ENCODE results near the gene AKT2. TPM values are rescaled to one million over a fixed set of nuclear protein-coding genes. Genes with fewer than 3 reads are reported as not detected.

The AKT2 gene
- total and polyA plus RNA-seq, 5 donors: 94.9 to 131 (median 124) TPM

DNA sequence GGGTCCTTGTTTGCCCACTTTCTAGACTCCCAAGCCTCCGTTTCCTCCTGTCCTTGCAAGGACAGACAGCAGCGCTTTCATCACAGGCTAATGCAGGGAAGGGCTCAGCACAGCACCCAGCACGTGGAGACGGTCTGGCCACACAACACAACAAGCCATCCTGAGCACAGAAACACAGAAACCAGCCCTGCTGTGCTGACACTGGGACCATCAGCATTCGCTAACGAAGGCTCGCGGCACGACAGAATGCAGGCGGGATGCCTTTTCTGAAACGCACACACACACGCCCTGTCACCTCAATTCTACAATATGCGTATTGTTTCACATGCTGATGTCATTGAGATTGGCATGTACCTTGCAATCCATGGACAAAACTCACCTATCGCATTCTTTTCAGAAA lies 12.9 kb downstream of the AKT2 start:
- Histone ChIP-seq H3K4me3 (ENCODE audit: low read length) (no peak overlapping the region), H3K4me1 (ENCODE audit: control insufficient read depth, insufficient read depth, low read length) (peaks cover 10% of the 10 kb centered on the region), H3K27ac (ENCODE audit: low read length) (no peak overlapping the region), H3K27me3 (ENCODE audit: control insufficient read depth, insufficient read depth) (no peaks in the 10 kb centered on the region), H3K9me3 (ENCODE audit: control insufficient read depth, low read length) (no peaks in the 10 kb centered on the region)
- ATAC-seq (no peak), DNase-seq (peak in 1 of 3 donors; percentile 33)
- 88% methylated on average over 14 of the region's 14 CpGs for WGBS
- intact Hi-C loops (cut with DNase I): no loop called here

GRCh38 chr19:40271706-40272105 lies 13.4 kb downstream of the AKT2 start:
- no peak for DNase-seq
- H3K4me3 ChIP-seq (ENCODE audit: low read length): no peak overlapping the region
- H3K9me3 ChIP-seq (ENCODE audit: control insufficient read depth, low read length): no peaks in the 10 kb centered on the region
- 83% methylated on average over 4 of the region's 4 CpGs for WGBS
- H3K27ac ChIP-seq (ENCODE audit: low read length): no peak overlapping the region
- H3K27me3 ChIP-seq (ENCODE audit: control insufficient read depth, insufficient read depth): no peaks in the 10 kb centered on the region
- no peak for ATAC-seq
- peaks cover 14% of the 10 kb centered on the region for H3K4me1 ChIP-seq (ENCODE audit: control insufficient read depth, insufficient read depth, low read length)
- intact Hi-C loops (cut with DNase I): no loop called here

GRCh38 chr19:40270362-40271089 lies 14.6 kb downstream of the AKT2 start:
- Histone ChIP-seq H3K4me1 (ENCODE audit: control insufficient read depth, insufficient read depth, low read length) (peaks cover 24% of the 10 kb centered on the region), H3K27ac (ENCODE audit: low read length) (no peak overlapping the region), H3K9me3 (ENCODE audit: control insufficient read depth, low read length) (no peaks in the 10 kb centered on the region), H3K27me3 (ENCODE audit: control insufficient read depth, insufficient read depth) (no peaks in the 10 kb centered on the region), H3K4me3 (ENCODE audit: low read length) (no peak overlapping the region)
- ATAC-seq (no peak), DNase-seq (peak in 1 of 3 donors; percentile 60)
- 65% methylated on average over 12 of the region's 12 CpGs for WGBS
- intact Hi-C loops (cut with DNase I): no loop called here

DNA sequence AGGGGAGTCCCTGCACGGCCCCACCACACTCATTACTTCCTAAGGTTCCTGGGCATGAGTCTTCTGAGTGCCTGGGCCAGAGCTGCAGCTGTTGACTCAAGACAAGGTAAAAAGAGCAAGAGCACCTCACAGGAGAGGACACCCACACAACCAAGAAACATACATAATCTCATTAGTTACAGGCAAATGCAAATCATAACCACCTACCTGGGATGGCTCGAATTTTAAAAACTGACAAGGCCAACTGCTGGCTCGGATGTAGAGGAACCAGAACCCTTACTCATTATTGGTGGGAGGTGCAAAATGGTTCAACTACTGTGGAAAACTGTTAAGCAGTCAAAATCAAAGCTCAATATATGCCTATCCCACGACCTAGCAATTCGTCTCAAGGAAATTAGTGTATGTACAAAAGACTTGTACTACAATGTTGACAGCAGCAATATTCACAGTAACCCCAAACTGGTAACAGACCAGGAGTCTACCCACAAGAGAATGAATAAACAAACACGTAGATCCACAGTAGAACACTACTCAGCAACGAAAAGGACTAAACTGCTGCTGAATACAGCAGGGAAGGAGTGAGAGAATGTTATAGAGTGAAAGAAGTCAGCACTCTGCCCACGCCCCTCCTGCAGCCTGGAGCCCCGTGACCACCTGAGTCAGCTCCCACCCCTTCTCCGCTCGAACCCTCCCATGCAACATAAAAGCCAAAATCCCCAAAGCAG lies 15.8 kb downstream of the AKT2 start:
- intact Hi-C loops (cut with DNase I): no loop called here
- ATAC-seq: no peak

DNA sequence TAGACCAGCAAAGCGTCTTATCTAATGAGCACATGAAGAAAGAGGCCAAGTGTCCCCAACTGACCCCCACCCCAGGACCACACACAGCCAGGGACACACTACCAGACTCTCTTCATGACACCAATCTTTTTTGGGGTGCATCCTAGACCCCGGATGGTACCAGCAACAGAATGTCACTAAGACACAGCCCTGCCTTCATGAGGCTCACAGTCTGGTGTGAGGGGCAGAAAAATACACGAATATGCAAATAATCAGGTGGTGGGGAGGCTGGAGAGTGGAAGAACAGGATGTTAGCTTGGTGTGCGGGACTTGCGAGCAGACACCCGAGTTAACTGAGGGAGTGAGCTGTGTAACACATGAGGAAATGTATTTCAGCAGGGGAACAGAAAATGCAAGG lies 17.5 kb downstream of the AKT2 start:
- no peak for DNase-seq
- intact Hi-C loops (cut with DNase I): no loop called here
- Histone ChIP-seq H3K4me1 (ENCODE audit: control insufficient read depth, insufficient read depth, low read length) (peaks cover 17% of the 10 kb centered on the region), H3K27me3 (ENCODE audit: control insufficient read depth, insufficient read depth) (no peaks in the 10 kb centered on the region), H3K27ac (ENCODE audit: low read length) (no peak overlapping the region), H3K9me3 (ENCODE audit: control insufficient read depth, low read length) (no peaks in the 10 kb centered on the region), H3K4me3 (ENCODE audit: low read length) (no peak overlapping the region)
- no peak for ATAC-seq
- WGBS: 79% methylated on average over 6 of the region's 6 CpGs

More for the DNA sequence above, 15.8 kb downstream of the AKT2 start:
- Histone ChIP-seq H3K27ac (ENCODE audit: low read length) (no peak overlapping the region), H3K27me3 (ENCODE audit: control insufficient read depth, insufficient read depth) (no peaks in the 10 kb centered on the region), H3K4me1 (ENCODE audit: control insufficient read depth, insufficient read depth, low read length) (peaks cover 18% of the 10 kb centered on the region), H3K9me3 (ENCODE audit: control insufficient read depth, low read length) (no peaks in the 10 kb centered on the region), H3K4me3 (ENCODE audit: low read length) (no peak overlapping the region)
- no peak for DNase-seq
- 92% methylated on average over 11 of the region's 11 CpGs for WGBS

DNA sequence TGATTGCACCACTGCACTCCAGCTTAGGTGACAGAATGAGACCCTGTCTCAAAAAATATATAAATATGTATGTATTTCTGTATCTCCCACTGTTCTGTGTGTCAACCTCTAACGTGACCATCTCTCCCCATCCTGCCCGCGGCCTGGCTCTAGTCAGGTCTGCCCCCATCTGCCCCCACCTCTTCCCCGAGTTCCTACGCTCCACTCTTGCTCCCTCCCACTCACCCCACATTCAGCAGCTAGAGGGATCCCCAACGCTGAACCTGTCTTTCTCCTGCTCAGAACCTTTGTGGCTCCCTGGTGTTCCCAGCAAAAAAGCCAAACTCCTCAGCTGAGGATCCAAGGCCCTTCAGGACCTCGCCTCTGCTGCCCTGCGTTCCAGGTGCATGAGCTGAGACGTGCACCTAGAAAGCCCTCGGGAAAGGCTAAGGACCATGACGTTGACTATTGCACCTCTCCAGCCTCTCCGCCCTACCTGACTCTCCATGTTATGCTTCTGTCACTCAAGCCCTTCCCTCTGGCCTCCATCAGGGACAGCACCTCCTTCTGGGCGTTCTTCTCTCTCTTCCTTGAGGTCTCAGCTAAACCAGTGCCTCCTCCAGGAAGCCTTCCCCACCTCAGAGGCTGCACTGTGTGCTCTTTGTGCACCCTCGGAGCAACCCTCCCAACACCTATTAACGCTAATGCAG lies 18.1 kb downstream of the AKT2 start:
- intact Hi-C loops (cut with DNase I): no loop called here
- ATAC-seq: no peak
- Histone ChIP-seq H3K4me1 (ENCODE audit: control insufficient read depth, insufficient read depth, low read length) (peaks cover 17% of the 10 kb centered on the region), H3K9me3 (ENCODE audit: control insufficient read depth, low read length) (no peaks in the 10 kb centered on the region), H3K4me3 (ENCODE audit: low read length) (no peak overlapping the region), H3K27me3 (ENCODE audit: control insufficient read depth, insufficient read depth) (no peaks in the 10 kb centered on the region), H3K27ac (ENCODE audit: low read length) (no peak overlapping the region)
- 82% methylated on average over 15 of the region's 15 CpGs for WGBS
- DNase-seq: peak in 2 of 3 donors; percentile 4 to 35

DNA sequence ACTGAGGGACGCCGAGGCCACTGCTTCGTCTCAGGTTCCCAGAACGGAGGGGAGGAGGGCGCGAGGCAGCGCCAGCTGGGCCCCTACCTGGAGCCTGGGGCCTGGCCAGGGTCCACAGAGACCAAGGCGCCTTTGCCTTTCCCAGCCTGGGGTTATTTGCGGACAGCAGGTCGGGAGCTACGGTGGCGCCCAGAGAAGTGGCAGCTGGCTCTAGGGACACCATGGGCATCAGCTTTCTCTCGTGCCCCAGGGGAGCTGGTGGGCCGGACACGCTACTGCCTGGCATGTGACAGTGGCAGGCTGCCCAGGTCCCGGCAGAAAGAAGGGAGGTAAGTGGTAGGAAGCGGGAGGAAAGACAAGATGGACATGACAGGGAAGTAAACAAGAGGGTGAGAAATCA lies 19.0 kb downstream of the AKT2 start:
- Histone ChIP-seq H3K9me3 (ENCODE audit: control insufficient read depth, low read length) (no peaks in the 10 kb centered on the region), H3K27me3 (ENCODE audit: control insufficient read depth, insufficient read depth) (no peaks in the 10 kb centered on the region), H3K4me1 (ENCODE audit: control insufficient read depth, insufficient read depth, low read length) (peaks cover 17% of the 10 kb centered on the region), H3K4me3 (ENCODE audit: low read length) (no peak overlapping the region), H3K27ac (ENCODE audit: low read length) (peak overlapping the region; percentile 43)
- peak; percentile 65 to 90 (median 85) for DNase-seq
- 59% methylated on average over 17 of the region's 17 CpGs for WGBS
- intact Hi-C loops (cut with DNase I): no loop called here
- ATAC-seq: peak; percentile 52 to 70

- WGBS: 72% methylated on average over 6 of the region's 6 CpGs
- H3K4me3 ChIP-seq (ENCODE audit: low read length): no peak overlapping the region
- no peaks in the 10 kb centered on the region for H3K27me3 ChIP-seq (ENCODE audit: control insufficient read depth, insufficient read depth)
- H3K27ac ChIP-seq (ENCODE audit: low read length): peak overlapping the region; percentile 43
- no peaks in the 10 kb centered on the region for H3K9me3 ChIP-seq (ENCODE audit: control insufficient read depth, low read length)
- H3K4me1 ChIP-seq (ENCODE audit: control insufficient read depth, insufficient read depth, low read length): peaks cover 17% of the 10 kb centered on the region
- no peak for DNase-seq
- no peak for ATAC-seq
- intact Hi-C loops (cut with DNase I): no loop called here
These were observed 19.4 kb downstream of the AKT2 start for GRCh38 chr19:40265763-40266099.

GRCh38 chr19:40265055-40265762 lies 19.9 kb downstream of the AKT2 start:
- Histone ChIP-seq H3K9me3 (ENCODE audit: control insufficient read depth, low read length) (no peaks in the 10 kb centered on the region), H3K27ac (ENCODE audit: low read length) (no peak overlapping the region), H3K4me1 (ENCODE audit: control insufficient read depth, insufficient read depth, low read length) (peaks cover 17% of the 10 kb centered on the region), H3K4me3 (ENCODE audit: low read length) (no peak overlapping the region), H3K27me3 (ENCODE audit: control insufficient read depth, insufficient read depth) (no peaks in the 10 kb centered on the region)
- ATAC-seq: no peak
- WGBS: 92% methylated on average over 22 of the region's 22 CpGs
- intact Hi-C loops (cut with DNase I): no loop called here
- peak in 2 of 3 donors; percentile 19 to 26 for DNase-seq

DNA sequence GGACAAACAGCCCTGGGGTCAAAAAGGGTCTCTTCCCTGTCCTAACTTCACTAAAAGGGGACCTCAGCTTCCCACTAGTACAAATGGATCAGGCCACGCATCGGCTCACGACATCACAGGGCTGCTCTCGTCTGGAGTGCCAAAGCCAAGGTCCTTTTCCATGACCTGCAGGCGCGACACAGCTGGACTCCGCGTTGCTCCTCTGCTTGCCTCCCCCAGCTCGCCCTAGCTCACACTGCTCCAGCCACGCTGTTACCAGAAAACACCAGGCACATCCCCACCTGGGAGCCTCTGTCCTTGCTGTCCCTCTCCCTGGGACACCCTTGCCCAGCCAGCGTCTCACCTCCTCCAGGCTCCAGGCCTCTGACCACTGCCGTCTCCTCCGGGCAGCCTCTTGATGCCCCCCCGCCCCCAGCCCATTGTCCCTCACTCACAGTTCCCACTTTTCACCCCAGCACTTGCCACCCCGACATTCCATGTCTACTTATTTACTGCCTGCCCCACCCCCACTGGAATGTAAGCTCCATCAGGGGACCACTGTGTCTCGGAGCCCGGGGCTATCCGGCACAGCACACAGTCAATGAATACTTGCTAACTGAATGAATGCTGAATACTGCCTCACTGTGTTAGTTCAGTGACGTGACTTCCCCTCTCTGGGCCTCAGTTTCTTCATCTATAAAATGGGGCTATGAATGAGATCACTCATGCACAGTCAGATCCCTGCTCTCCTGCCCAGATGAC lies 20.7 kb downstream of the AKT2 start:
- Histone ChIP-seq H3K27me3 (ENCODE audit: control insufficient read depth, insufficient read depth) (no peaks in the 10 kb centered on the region), H3K4me1 (ENCODE audit: control insufficient read depth, insufficient read depth, low read length) (peaks cover 17% of the 10 kb centered on the region), H3K9me3 (ENCODE audit: control insufficient read depth, low read length) (no peaks in the 10 kb centered on the region), H3K27ac (ENCODE audit: low read length) (no peak overlapping the region), H3K4me3 (ENCODE audit: low read length) (no peak overlapping the region)
- ATAC-seq (no peak), DNase-seq (peak in 2 of 3 donors; percentile 8 to 56)
- 67% methylated on average over 19 of the region's 19 CpGs for WGBS
- intact Hi-C loops (cut with DNase I): no loop called here
